Measurements from ENCODE around the gene ASB11.

GRCh38 chrX:15301924-15302323 is 13.5 kb downstream of the ASB11 start:
- TF ChIP-seq EZH2phosphoT487 (IDR thresholded peaks at IDR 0.05; ENCODE audit: insufficient read depth, low read depth): no peak
- no peak for TF ChIP-seq EZH2 (IDR thresholded peaks at IDR 0.05; ENCODE audit: insufficient read depth, poor library complexity, severe bottlenecking)

Data from GM23248 (cell line).